Right lobe of liver (tissue), 6 donors: ENCODE measurements around the gene ZDHHC1. TPM values are rescaled to one million over a fixed set of nuclear protein-coding genes. Genes with fewer than 3 reads are reported as not detected.

ENCODE experiments used
- ATAC-seq, 4 donors: fragments of 200-7000 bp; cut with Tn5 transposase; one replicate each; pipeline ENCODE4 v1.9.1; 2020; ENCODE audit warnings: mild to moderate bottlenecking in 4 of 4, moderate library complexity in 4 of 4
- DNase-seq, 3 donors: peaks; one replicate each; pipeline ENCODE4 v3.0.0-alpha.2; 2020
- H3K27ac ChIP-seq, 3 donors: fragments of 200-600 bp; one replicate each; pipeline ENCODE4 v1.8.0; 2022
- H3K27me3 ChIP-seq, 2 donors: fragments of 200-600 bp; one replicate each; pipeline ENCODE4 v1.8.0; 2022
- H3K36me3 ChIP-seq, 4 donors: fragments of 200-600 bp; sonication (generic) in 1 of 4; one replicate each; pipeline versions ENCODE4 v1.5.1 to v1.8.0; 2017 to 2022; ENCODE audit warnings: control low read depth in 1 of 4
- H3K4me1 ChIP-seq, 4 donors: fragments of 200-600 bp; sonication (generic) in 1 of 4; one replicate each; pipeline versions ENCODE4 v1.5.1 to v1.8.0; 2017 to 2022; ENCODE audit warnings: control low read depth in 1 of 4
- H3K4me3 ChIP-seq, 3 donors: fragments of 200-600 bp; one replicate each; pipeline ENCODE4 v1.8.0; 2022
- H3K9me3 ChIP-seq, 4 donors: fragments of 200-600 bp; sonication (generic) in 1 of 4; one replicate each; pipeline versions ENCODE4 v1.5.1 to v1.8.0; 2017 to 2022; ENCODE audit warnings: control low read depth in 1 of 4
- POLR2A ChIP-seq: fragments of 450-650 bp; IDR thresholded peaks from one replicate; pipeline ENCODE4 v1.6.1; 2017; ENCODE audit warnings: antibody characterized with exemption, mild to moderate bottlenecking
- WGBS: methylation state at CpG from one replicate; pipeline ENCODE4 v1.1.6; 2018; ENCODE audit warnings: low coverage, low lambda C conversion rate; ENCODE audit not compliant: insufficient coverage; ENCODE audit errors: missing lambda C conversion rate; 5-methylcytosine and 5-hydroxymethylcytosine counted together
- intact Hi-C, 2 donors: fragments of 100-400 bp; cut with DNase I; formaldehyde crosslinking; loops; one replicate each; pipeline versions ENCODE4 v1.11.2 to v1.14.1; 2022
- total RNA-seq, 6 experiments: library from RNA; depleted of rRNA in 2 of 6; stranded (reverse); fragments of >200 nt in 2 of 6; fragmentation: NEBNext Ultra II Directional in 3 of 6; extraction: Animal tissue kit (Norgen Biotek cat#: 25700) in 3 of 6; gene quantifications; one replicate each; pipeline versions ENCODE4 v1.1.0 to v1.2.4, GENCODE V29; 2016 to 2023
- TF ChIP-seq, protein P1 (sequence below), 4 donors: fragments of 200-600 bp in 3 of 4; fragments of 450-650 bp in 1 of 4; IDR thresholded peaks; one replicate each; pipeline versions ENCODE4 v1.5.1 to v1.8.0; 2016 to 2022; ENCODE audit warnings: antibody characterized with exemption in 4 of 4, mild to moderate bottlenecking in 2 of 4
- donor health status: DM: no; HTN: yes; CAD: no.
- donor health status: DM: no; HTN: no; CAD: no.
- donor health status: DM: no; HTN: no; CAD: no.
- donor health status: DM: no; HTN: yes; CAD: no.
- donor health status: DM: no; HTN: yes; CAD: no.

ZDHHC1 gene
- total RNA-seq, 6 experiments from 2014 or later, result 1.2 to 4.0 (median 1.8) TPM

DNA sequence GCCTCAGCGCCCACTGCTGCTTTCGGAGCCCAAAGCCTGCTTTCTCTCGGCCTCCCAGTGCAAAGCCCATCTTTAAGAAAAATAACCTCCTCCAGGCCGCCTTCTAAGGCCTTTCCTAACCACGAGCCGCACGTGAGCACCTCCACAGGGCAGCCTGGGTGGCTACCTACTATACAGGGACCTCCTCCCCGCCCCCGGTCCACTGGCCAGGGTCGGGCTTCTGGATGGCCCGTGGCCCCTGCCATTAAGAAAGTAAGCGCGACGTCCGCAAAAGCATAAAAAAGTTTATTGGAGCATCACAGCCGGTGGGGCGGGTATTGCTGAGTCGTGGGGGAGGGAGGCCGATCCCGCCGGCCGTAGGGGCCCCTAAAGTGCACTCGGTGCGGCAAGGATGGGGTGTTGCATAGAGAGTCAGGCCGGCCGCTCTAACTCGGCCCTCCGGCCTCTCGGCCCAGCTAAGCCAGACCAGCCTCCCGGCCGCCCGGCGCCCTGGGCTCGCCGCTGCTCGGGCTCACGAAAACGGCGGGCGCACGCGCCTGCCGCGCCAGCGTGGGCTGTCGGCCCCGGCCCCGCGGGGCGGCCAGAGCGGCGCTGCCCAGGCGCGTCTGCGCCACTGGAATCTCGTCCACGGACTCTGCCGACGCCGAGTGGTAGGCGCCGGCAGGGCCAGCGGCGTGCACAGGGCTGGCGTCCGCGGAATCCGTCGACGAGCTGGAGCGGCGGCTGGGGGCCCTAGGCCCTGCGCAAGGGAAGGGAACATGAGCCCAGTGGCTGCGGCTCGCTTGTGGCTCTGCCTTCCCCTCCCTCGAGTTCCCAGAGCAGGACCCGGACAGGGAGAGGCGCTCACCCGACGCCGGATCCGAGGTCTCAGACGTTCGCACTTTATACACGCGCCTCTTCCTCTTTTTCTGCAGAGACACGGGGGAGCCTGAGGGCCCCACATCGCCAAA, 21.8 kb downstream of the ZDHHC1 start:
- Histone ChIP-seq H3K4me1 (peaks cover 0 to 8% (median 0%) of the 10 kb centered on the region in 4 donors), H3K36me3 (no peaks in the 10 kb centered on the region), H3K9me3 (no peaks in the 10 kb centered on the region), H3K4me3 (no peak overlapping the region), H3K27ac (no peak overlapping the region), H3K27me3 (no peaks in the 10 kb centered on the region)
- DNase-seq (peak in 1 of 3 donors; percentile 63), ATAC-seq (peak in 3 of 4 donors; percentile 3 to 25 (median 4))
- no peak for TF ChIP-seq POLR2A
- TF ChIP-seq, protein P1, sequence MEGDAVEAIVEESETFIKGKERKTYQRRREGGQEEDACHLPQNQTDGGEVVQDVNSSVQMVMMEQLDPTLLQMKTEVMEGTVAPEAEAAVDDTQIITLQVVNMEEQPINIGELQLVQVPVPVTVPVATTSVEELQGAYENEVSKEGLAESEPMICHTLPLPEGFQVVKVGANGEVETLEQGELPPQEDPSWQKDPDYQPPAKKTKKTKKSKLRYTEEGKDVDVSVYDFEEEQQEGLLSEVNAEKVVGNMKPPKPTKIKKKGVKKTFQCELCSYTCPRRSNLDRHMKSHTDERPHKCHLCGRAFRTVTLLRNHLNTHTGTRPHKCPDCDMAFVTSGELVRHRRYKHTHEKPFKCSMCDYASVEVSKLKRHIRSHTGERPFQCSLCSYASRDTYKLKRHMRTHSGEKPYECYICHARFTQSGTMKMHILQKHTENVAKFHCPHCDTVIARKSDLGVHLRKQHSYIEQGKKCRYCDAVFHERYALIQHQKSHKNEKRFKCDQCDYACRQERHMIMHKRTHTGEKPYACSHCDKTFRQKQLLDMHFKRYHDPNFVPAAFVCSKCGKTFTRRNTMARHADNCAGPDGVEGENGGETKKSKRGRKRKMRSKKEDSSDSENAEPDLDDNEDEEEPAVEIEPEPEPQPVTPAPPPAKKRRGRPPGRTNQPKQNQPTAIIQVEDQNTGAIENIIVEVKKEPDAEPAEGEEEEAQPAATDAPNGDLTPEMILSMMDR (IDR thresholded peaks at IDR 0.05), result no peak
- 35% methylated on average over 5 of the region's 88 CpGs for WGBS
- intact Hi-C loops, result loop anchor here in 1 of 2 donors (10.0 kb wide), 1 partner anchor 140 kb away; no protein-coding TSS in a partner anchor

DNA sequence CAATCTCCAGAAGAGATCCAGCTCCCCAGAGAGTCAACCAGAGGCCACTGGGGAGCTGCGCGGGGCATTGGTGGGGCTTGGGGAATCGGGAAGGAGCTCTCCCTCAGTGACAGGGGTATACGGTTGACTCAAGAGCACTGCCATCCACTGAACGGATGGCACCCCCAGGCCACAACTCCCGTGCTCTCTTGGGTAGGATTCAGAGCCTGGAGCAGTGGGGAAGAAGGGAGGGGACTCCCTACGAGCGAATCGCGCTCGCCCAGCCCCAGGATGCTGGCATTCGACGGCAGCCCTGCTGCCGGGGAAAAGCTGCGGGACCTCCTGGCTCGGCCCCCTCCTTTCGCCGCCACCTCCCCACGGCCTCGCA, 22.5 kb downstream of the ZDHHC1 start:
- Histone ChIP-seq H3K9me3 (no peaks in the 10 kb centered on the region), H3K4me3 (peak overlapping the region in 1 of 3 donors; percentile 6), H3K27ac (peak overlapping the region in 1 of 3 donors; percentile 19), H3K27me3 (no peaks in the 10 kb centered on the region), H3K36me3 (no peaks in the 10 kb centered on the region), H3K4me1 (peaks cover 0 to 5% (median 0%) of the 10 kb centered on the region in 4 donors)
- DNase-seq, result no peak
- TF ChIP-seq, protein P1 (IDR thresholded peaks at IDR 0.05), result no peak
- no peak for TF ChIP-seq POLR2A
- 0% methylated on average over 1 of the region's 20 CpGs for WGBS
- intact Hi-C loops, result loop anchor here in 1 of 2 donors (10.0 kb wide), 1 partner anchor 139 kb away; no protein-coding TSS in a partner anchor
- ATAC-seq, result no peak

DNA sequence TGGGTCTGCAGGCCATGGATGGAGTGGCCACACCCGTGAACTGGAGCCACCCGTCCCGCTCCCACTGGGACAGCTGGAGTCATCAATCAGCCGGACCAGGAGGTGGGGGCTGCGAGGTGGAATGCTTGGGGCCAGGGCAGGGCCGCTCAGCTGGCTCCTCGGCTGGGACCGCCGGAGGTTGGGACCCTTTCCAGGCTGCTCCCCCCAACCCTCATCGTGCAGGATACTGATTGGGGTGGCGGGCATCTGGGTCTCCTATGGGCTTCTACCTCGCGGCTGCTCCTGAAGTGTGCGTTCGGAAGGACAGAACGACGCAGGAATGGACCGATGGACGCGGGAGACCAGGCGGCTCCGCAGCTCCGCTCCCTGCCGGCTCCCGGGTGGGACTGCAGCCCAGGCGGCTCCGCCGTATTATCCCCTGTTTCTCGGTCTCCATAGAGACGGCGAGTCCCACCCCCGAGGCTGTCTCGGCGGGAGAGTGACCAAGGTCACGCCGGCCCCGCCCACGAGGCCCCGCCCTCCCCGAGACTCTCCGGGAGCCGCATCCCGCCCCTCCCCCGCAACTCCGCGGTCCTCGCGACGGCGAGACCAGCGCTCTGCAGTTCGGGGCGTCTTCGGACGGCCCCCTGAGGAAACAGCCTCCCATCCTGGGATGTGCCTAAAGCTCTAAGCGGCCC, 23.0 kb downstream of the ZDHHC1 start, which contains the start of gene TPPP3:
TSS of gene TPPP3 (minus strand) at position 388 of the 677 bp plus-strand sequence. CDS start 2,387 bp downstream, outside the sequence.
- H3K36me3 ChIP-seq, result no peaks in the 10 kb centered on the region
- peak; percentile 71 to 77 (median 75) for DNase-seq
- intact Hi-C loops, result loop anchor here in 1 of 2 donors (10.0 kb wide), 1 partner anchor 138 kb away; no protein-coding TSS in a partner anchor
- peak; percentile 65 to 74 (median 68) for ATAC-seq
- no peak for TF ChIP-seq POLR2A
- TF ChIP-seq, protein P1 (IDR thresholded peaks at IDR 0.05), result peak; percentile 40 to 49 (median 46)
- peak within 1 kb of the TSS in 1 of 3 donors; percentile 6 for H3K4me3 ChIP-seq
- peaks cover 0 to 5% (median 0%) of the 10 kb centered on the region in 4 donors for H3K4me1 ChIP-seq
- H3K9me3 ChIP-seq, result no peaks in the 10 kb centered on the region
- peak within 1 kb of the TSS in 1 of 3 donors; percentile 19 for H3K27ac ChIP-seq
- WGBS, result 0% methylated on average over 4 of the region's 56 CpGs
- no peaks in the 10 kb centered on the region for H3K27me3 ChIP-seq

DNA sequence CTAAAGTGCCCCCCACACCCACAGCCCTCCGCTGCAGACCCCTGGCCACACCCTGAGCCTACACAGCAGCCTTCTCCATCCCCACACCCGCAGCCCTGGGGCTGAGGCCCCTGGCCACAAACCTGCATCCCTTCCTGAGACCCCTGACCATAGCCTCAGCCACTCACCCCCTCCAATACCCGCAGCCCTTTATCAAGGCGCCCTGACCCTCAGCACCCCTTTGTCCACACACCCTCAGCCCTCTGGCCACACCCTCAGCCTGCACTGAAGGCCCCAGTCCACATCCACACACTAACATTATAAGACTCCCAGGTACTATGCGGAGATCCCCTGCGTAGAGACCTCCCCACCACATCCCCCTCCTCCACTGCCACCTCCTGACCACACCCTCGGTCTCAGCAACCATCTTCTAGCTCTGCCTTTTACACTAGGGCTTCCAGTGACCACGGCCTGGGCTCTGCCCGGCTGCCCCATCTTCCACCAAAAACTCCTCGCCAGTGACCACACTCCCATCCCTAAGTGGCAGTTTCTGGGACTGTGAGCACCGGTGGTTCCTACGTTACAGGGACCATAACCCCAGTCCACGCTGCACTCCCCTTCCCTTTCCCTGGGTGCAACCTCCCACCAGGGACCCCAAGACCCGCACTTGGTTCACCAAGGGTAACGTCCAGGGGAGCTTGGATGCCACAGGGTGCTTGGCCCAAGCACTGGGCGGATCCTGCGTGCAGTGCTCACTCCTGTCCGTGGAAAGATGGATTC, 23.8 kb downstream of the ZDHHC1 start:
- Histone ChIP-seq H3K4me3 (no peak overlapping the region), H3K27me3 (no peaks in the 10 kb centered on the region), H3K4me1 (peaks cover 0 to 5% (median 0%) of the 10 kb centered on the region in 4 donors), H3K36me3 (no peaks in the 10 kb centered on the region), H3K9me3 (no peaks in the 10 kb centered on the region), H3K27ac (no peak overlapping the region)
- ATAC-seq (no peak), DNase-seq (no peak)
- intact Hi-C loops, result loop anchor here in 1 of 2 donors (10.0 kb wide), 1 partner anchor 138 kb away; no protein-coding TSS in a partner anchor
- WGBS, result 74% methylated on average over 9 of the region's 18 CpGs
- TF ChIP-seq, protein P1 (IDR thresholded peaks at IDR 0.05), result no peak
- no peak for TF ChIP-seq POLR2A
